Activated T-helper 17 cell treated with anti-CD3 and anti-CD28 coated beads, Interleukin-2, amount 50 U/mL, for 72 hours (primary cell): ENCODE measurements around the gene MTARC2. TPM values are rescaled to one million over a fixed set of nuclear protein-coding genes. Genes with fewer than 3 reads are reported as not detected.

Experiments
- ATAC-seq: fragments of 150-1000 bp; cut with Tn5 transposase; replicated peaks from 2 replicates; pipeline ENCODE4 v1.10.0; 2021; ENCODE audit warnings: mild to moderate bottlenecking, moderate library complexity
- H3K27ac Mint-ChIP-seq: one replicate; pipeline ENCODE4 v1.8.0; 2022; ENCODE audit warnings: mixed read lengths
- H3K27me3 Mint-ChIP-seq: one replicate; pipeline ENCODE4 v1.8.0; 2022; ENCODE audit warnings: mixed read lengths
- H3K36me3 Mint-ChIP-seq: one replicate; pipeline ENCODE4 v1.8.0; 2022; ENCODE audit warnings: low read depth, mild to moderate bottlenecking, mixed read lengths
- H3K4me1 Mint-ChIP-seq: one replicate; pipeline ENCODE4 v1.8.0; 2022; ENCODE audit warnings: mixed read lengths
- H3K4me3 Mint-ChIP-seq: one replicate; pipeline ENCODE4 v1.8.0; 2022; ENCODE audit warnings: mild to moderate bottlenecking, mixed read lengths
- H3K9me3 Mint-ChIP-seq: one replicate; pipeline ENCODE4 v1.8.0; 2022; ENCODE audit warnings: mixed read lengths
- total RNA-seq, 2 donors: library from RNA; stranded (reverse); gene quantifications; one replicate each; pipeline ENCODE4 v1.2.3, GENCODE V29; 2022

The MTARC2 gene
- total RNA-seq, 2 donors from 2014 or later: not detected

DNA sequence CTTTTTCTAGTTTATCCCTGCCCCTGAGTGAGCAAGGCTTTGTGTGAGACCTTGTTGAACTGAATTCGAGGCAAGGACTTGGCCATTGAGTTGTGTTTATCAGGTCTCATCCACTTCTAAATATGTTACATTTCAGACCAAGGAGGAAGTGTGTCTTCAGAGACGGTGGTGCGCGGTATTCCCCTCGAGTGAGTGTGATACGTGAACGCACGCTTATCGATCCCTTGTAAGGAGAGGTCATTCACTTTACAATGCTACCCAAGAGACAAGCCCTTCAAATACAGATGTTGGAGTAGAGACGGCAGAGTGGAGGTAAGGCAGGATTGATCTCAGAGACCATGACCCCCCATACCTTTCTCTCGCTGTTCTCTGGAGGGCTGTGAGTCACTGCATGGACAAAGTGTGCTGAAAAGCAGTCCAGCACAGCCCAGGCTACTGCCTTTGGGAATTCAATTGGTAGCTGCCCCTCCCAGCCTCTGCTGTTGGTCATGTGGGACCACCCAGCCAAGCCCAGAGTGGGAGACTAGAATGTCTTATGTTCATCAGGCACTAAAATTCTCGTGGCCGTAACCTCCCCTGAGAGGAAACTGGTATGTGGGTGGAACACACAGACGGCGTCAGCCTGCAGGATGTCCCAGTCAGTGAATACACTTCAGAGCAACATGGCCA, 22.3 kb downstream of the MTARC2 start:
- H3K9me3 Mint-ChIP-seq: no peaks in the 10 kb centered on the region
- peaks cover 10% of the 10 kb centered on the region for H3K27me3 Mint-ChIP-seq
- ATAC-seq: no peak
- no peak overlapping the region for H3K27ac Mint-ChIP-seq
- H3K4me3 Mint-ChIP-seq: no peak overlapping the region
- no peaks in the 10 kb centered on the region for H3K4me1 Mint-ChIP-seq
- no peaks in the 10 kb centered on the region for H3K36me3 Mint-ChIP-seq

- Mint-ChIP-seq H3K36me3 (no peaks in the 10 kb centered on the region), H3K4me1 (no peaks in the 10 kb centered on the region), H3K27ac (no peak overlapping the region), H3K4me3 (no peak overlapping the region), H3K9me3 (no peaks in the 10 kb centered on the region), H3K27me3 (peaks cover 11% of the 10 kb centered on the region)
- no peak for ATAC-seq
These were observed 24.7 kb downstream of the MTARC2 start for GRCh38 chr1:220772846-220773245.

- Mint-ChIP-seq H3K36me3 (no peaks in the 10 kb centered on the region), H3K4me1 (no peaks in the 10 kb centered on the region), H3K27ac (no peak overlapping the region), H3K27me3 (peaks cover 7% of the 10 kb centered on the region), H3K9me3 (no peaks in the 10 kb centered on the region), H3K4me3 (no peak overlapping the region)
- no peak for ATAC-seq
These were observed 27.2 kb downstream of the MTARC2 start for GRCh38 chr1:220775240-220775853.

GRCh38 chr1:220776254-220776653, 28.1 kb downstream of the MTARC2 start:
- no peaks in the 10 kb centered on the region for H3K9me3 Mint-ChIP-seq
- no peak overlapping the region for H3K4me3 Mint-ChIP-seq
- H3K36me3 Mint-ChIP-seq: no peaks in the 10 kb centered on the region
- H3K27me3 Mint-ChIP-seq: peaks cover 7% of the 10 kb centered on the region
- no peak overlapping the region for H3K27ac Mint-ChIP-seq
- no peak for ATAC-seq
- H3K4me1 Mint-ChIP-seq: no peaks in the 10 kb centered on the region

DNA sequence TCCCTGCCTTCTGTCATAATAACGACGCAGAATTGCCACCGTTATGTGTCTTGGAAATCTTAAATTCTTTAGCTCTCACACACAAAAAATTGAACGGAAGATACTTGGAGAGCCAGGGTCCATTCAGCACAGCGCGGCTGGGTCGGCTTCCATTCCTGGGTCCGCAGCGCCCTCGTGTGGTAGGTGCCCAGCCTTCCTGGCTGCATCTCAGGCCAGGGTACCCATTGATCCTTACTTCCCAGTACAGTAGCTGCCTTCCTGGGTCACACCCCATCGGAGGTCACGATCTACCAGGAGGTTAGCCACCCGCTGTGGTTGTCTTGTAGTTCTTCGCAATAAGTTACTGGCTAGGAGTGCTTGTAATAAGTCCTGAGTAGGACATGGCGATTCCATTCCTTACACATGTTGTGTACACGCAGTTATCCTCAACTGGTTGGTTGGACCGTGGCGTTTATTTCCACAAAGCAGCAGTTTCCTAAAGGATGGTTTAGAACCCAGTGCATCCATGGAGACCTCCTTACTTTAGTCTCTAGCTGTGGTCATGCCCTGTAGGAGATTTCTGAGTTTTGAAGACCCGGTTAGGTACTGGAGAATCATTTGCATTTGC, 28.7 kb downstream of the MTARC2 start:
- Mint-ChIP-seq H3K9me3 (no peaks in the 10 kb centered on the region), H3K27ac (no peak overlapping the region), H3K4me3 (no peak overlapping the region), H3K27me3 (peaks cover 7% of the 10 kb centered on the region), H3K36me3 (no peaks in the 10 kb centered on the region), H3K4me1 (no peaks in the 10 kb centered on the region)
- peak; percentile 86 for ATAC-seq

DNA sequence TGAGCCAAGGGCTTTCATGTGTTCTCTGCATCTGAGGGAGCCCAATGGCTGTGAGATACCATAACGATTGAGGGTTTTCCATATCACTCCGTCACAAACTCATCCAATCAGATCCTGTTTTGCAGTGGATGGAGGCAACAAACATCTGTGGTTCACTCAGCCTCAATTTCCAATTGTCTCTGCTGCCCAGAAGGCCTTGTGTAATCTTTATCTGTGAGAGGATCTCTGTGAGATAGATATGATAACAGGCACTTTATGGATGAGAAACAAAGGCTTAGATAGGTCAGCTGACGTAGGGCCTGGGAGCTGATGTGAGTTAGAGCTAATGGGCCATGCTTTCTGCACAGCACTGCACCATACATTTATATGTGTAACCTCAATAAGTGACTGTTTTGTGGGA, 35.3 kb downstream of the MTARC2 start:
- Mint-ChIP-seq H3K27me3 (peaks cover 15% of the 10 kb centered on the region), H3K4me1 (no peaks in the 10 kb centered on the region)
- ATAC-seq: no peak

GRCh38 chr1:220784751-220785150, 36.6 kb downstream of the MTARC2 start:
- no peak overlapping the region for H3K4me3 Mint-ChIP-seq
- ATAC-seq: no peak
- H3K9me3 Mint-ChIP-seq: no peaks in the 10 kb centered on the region
- H3K4me1 Mint-ChIP-seq: no peaks in the 10 kb centered on the region
- H3K36me3 Mint-ChIP-seq: no peaks in the 10 kb centered on the region
- H3K27me3 Mint-ChIP-seq: peaks cover 21% of the 10 kb centered on the region
- no peak overlapping the region for H3K27ac Mint-ChIP-seq

More for the DNA sequence above, 35.3 kb downstream of the MTARC2 start:
- Mint-ChIP-seq H3K36me3 (no peaks in the 10 kb centered on the region), H3K4me3 (no peak overlapping the region), H3K27ac (no peak overlapping the region), H3K9me3 (no peaks in the 10 kb centered on the region)

- H3K27ac Mint-ChIP-seq: no peak overlapping the region
- no peaks in the 10 kb centered on the region for H3K36me3 Mint-ChIP-seq
- no peak for ATAC-seq
- no peaks in the 10 kb centered on the region for H3K4me1 Mint-ChIP-seq
- no peaks in the 10 kb centered on the region for H3K9me3 Mint-ChIP-seq
- peaks cover 21% of the 10 kb centered on the region for H3K27me3 Mint-ChIP-seq
- H3K4me3 Mint-ChIP-seq: no peak overlapping the region
These were observed 37.3 kb downstream of the MTARC2 start for GRCh38 chr1:220785166-220786056.

GRCh38 chr1:220786057-220786336, 37.9 kb downstream of the MTARC2 start:
- Mint-ChIP-seq H3K9me3 (no peaks in the 10 kb centered on the region), H3K27ac (no peak overlapping the region), H3K36me3 (no peaks in the 10 kb centered on the region), H3K4me3 (no peak overlapping the region), H3K27me3 (peaks cover 21% of the 10 kb centered on the region), H3K4me1 (no peaks in the 10 kb centered on the region)
- no peak for ATAC-seq

- H3K27ac Mint-ChIP-seq: no peak within 1 kb of the TSS
- no peaks in the 10 kb centered on the region for H3K36me3 Mint-ChIP-seq
- no peak within 1 kb of the TSS for H3K4me3 Mint-ChIP-seq
- no peaks in the 10 kb centered on the region for H3K4me1 Mint-ChIP-seq
- peaks cover 22% of the 10 kb centered on the region for H3K27me3 Mint-ChIP-seq
- peak; percentile 24 for ATAC-seq
- no peaks in the 10 kb centered on the region for H3K9me3 Mint-ChIP-seq
These were observed 38.4 kb downstream of the MTARC2 start, which contains the start of gene MTARC1 for GRCh38 chr1:220786337-220787068. TSS of gene MTARC1 (plus strand) at chr1:220786913. CDS start at chr1:220786945, 32 bp downstream.

DNA sequence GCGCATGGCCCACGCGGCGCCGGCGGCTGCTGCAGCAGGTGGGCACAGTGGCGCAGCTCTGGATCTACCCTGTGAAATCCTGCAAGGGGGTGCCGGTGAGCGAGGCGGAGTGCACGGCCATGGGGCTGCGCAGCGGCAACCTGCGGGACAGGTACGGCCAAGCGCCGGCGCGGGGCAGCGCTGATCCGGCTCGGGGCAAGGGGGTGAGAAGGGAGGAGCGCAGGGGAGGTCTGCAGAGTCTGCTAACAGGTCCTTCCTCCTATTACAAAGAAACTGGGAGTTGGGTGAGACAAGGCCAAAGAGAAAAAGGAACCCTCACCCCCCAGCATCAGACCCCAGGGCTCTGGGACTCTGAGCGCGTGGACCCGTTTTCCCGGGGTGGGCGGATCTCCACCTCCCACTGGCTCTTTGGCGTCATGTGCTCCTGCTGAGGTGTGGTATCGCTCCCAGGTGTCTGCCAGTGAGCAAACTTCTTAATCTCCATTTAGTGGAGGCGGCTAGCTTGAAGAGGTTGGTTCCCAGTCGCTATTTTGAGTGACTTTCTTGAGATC, 39.0 kb downstream of the MTARC2 start:
- no peak overlapping the region for H3K4me3 Mint-ChIP-seq
- no peaks in the 10 kb centered on the region for H3K36me3 Mint-ChIP-seq
- no peak overlapping the region for H3K27ac Mint-ChIP-seq
- H3K4me1 Mint-ChIP-seq: no peaks in the 10 kb centered on the region
- peak; percentile 12 for ATAC-seq
- H3K9me3 Mint-ChIP-seq: no peaks in the 10 kb centered on the region
- peaks cover 26% of the 10 kb centered on the region for H3K27me3 Mint-ChIP-seq

GRCh38 chr1:220788900-220789299, 40.8 kb downstream of the MTARC2 start:
- H3K27me3 Mint-ChIP-seq: peaks cover 26% of the 10 kb centered on the region

GRCh38 chr1:220789532-220790147, 41.5 kb downstream of the MTARC2 start:
- Mint-ChIP-seq H3K4me1 (no peaks in the 10 kb centered on the region), H3K9me3 (no peaks in the 10 kb centered on the region), H3K36me3 (no peaks in the 10 kb centered on the region), H3K4me3 (no peak overlapping the region), H3K27ac (no peak overlapping the region), H3K27me3 (peaks cover 25% of the 10 kb centered on the region)
- no peak for ATAC-seq

More at GRCh38 chr1:220788900-220789299, 40.8 kb downstream of the MTARC2 start:
- Mint-ChIP-seq H3K36me3 (no peaks in the 10 kb centered on the region), H3K4me1 (no peaks in the 10 kb centered on the region), H3K9me3 (no peaks in the 10 kb centered on the region), H3K4me3 (no peak overlapping the region), H3K27ac (no peak overlapping the region)
- no peak for ATAC-seq
